GM08714 (cell line): ENCODE data around the gene NLRP6.

Experiments
- H3K4me3 ChIP-seq: fragments of 200-500 bp; sonication (Bioruptor generic); 2 replicates; pipeline ENCODE4 v1.5.1; 2014; ENCODE audit warnings: mild to moderate bottlenecking, low read length, inconsistent platforms
- ZNF274 ChIP-seq: IDR thresholded peaks from 2 replicates; pipeline ENCODE4 v1.6.1; 2012; ENCODE audit warnings: mild to moderate bottlenecking, low read depth, low read length

The NLRP6 gene

DNA sequence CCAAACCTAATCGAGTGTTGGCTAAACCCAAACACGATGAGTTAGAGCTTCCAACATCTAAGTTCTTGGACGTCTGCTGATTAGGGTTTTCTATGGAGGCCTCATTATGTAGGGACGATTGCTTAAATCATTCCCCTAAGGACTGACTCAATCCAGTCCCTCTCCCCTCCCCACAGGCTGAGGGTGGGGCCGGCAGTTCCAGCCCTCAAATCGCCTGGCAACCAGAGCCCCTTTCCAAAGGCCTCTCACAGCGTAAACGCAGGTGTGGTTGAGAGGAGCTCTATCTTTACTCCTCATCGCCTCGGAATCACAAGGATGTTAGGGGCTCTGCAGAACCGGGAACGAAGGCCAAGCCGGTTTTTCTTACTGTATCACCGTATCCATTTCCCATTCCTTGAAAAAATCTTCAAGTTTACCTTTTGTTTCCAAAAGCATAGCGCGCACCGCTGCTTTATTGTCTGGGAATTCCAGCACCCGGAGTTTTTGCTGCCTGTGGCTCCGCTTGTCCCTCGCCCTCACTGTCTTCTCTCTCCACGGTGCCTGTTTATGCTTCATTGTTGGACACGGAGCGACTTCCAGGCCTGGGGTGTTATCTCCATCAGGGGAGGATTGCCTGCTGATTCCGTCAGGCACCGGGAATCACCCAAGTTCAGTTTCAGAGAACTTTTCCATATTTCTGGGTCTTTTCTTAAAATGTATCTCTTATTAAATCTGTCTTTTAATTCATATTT is 56.2 kb downstream of the NLRP6 start:
- no peak overlapping the region for H3K4me3 ChIP-seq
- TF ChIP-seq ZNF274: no peak
